ENCODE results near the gene NFIB. TPM values are rescaled to one million over a fixed set of nuclear protein-coding genes. Genes with fewer than 3 reads are reported as not detected.
A peak's percentile ranks its signal among the peaks of the same experiment; 100 is the strongest.

Gene NFIB
- total and polyA plus RNA-seq, 2 donors (not counting 3 experiments of a cell fraction or from before 2014, with no cell fraction given): 26.4 to 174 TPM

DNA sequence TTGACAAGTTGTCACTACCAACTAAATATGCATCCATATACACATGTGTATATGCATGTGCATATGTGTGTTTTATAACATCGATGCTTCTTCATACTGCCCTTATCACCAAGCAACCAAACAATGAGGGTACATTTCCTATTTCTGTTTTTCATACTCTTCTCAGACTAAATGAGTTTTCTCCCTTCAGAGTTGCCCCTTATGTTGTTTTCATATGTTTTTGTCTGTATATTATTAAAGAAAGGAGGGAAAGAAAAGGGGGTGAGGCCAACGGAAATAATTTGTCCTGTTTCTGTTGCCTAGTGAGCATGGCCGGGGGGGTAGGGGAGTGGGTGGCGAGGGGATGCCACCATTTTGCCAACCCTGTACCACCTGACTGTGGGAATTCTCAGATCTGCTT lies 28.8 kb upstream of the NFIB start:
- DNase-seq (ENCODE audit: low read depth, low spot score) (peak; percentile 33), FAIRE-seq (no peak)
- Histone ChIP-seq H2AFZ (ENCODE audit: low read depth, low read length) (no peak overlapping the region), H3K9me1 (replicated peaks; ENCODE audit: control insufficient read depth, extremely low read depth, insufficient read depth, low read length) (no peaks in the 10 kb centered on the region), H3K4me2 (ENCODE audit: insufficient read depth, low read length) (no peak overlapping the region), H3K9ac (replicated peaks; ENCODE audit: extremely low read depth, insufficient read depth, low read length) (no peak overlapping the region), H3K36me3 (ENCODE audit: control insufficient read depth in 2 of 2, extremely low read depth in 1 of 2, insufficient read depth in 2 of 2, low read length in 2 of 2) (no peaks in the 10 kb centered on the region), H3K27ac (ENCODE audit: insufficient read depth, low read depth, low read length) (no peak overlapping the region), H3K27me3 (ENCODE audit: control insufficient read depth in 2 of 2, insufficient read depth in 2 of 2, low read length in 2 of 2) (no peaks in the 10 kb centered on the region), H4K20me1 (replicated peaks; ENCODE audit: control insufficient read depth, extremely low read depth, insufficient read depth, low read length) (no peaks in the 10 kb centered on the region), H3K79me2 (ENCODE audit: control insufficient read depth, insufficient read depth, low read length) (no peaks in the 10 kb centered on the region), H3K4me1 (ENCODE audit: control insufficient read depth, extremely low read depth, insufficient read depth, low read length) (peaks cover 20% of the 10 kb centered on the region), H3K9me3 (replicated peaks; ENCODE audit: control insufficient read depth, insufficient read depth, low read length) (no peaks in the 10 kb centered on the region), H3K4me3 (replicated peaks in 1 of 3; ENCODE audit: insufficient read depth in 1 of 3, low read depth in 1 of 3, low read length in 3 of 3) (no peak overlapping the region)
- TF ChIP-seq EZH2 (IDR thresholded peaks at IDR 0.05; ENCODE audit: borderline replicate concordance, low read depth, low read length, severe bottlenecking) (no peak), GATA2 (IDR thresholded peaks at IDR 0.05; ENCODE audit: insufficient read depth, insufficient read length, low read depth, low read length) (no peak), POLR2A (IDR thresholded peaks at IDR 0.05; ENCODE audit: low read depth, low read length) (no peak), FOS (IDR thresholded peaks at IDR 0.05; ENCODE audit: borderline replicate concordance, insufficient read depth, low read length) (no peak), MYC (IDR thresholded peaks at IDR 0.05; ENCODE audit: low read depth, low read length) (no peak), JUN (IDR thresholded peaks at IDR 0.05; ENCODE audit: borderline replicate concordance, insufficient read depth, insufficient read length, low read depth) (no peak), POLR2AphosphoS5 (IDR thresholded peaks at IDR 0.05; ENCODE audit: insufficient read depth, low read depth, low read length) (no peak)
- TF ChIP-seq, protein P1, sequence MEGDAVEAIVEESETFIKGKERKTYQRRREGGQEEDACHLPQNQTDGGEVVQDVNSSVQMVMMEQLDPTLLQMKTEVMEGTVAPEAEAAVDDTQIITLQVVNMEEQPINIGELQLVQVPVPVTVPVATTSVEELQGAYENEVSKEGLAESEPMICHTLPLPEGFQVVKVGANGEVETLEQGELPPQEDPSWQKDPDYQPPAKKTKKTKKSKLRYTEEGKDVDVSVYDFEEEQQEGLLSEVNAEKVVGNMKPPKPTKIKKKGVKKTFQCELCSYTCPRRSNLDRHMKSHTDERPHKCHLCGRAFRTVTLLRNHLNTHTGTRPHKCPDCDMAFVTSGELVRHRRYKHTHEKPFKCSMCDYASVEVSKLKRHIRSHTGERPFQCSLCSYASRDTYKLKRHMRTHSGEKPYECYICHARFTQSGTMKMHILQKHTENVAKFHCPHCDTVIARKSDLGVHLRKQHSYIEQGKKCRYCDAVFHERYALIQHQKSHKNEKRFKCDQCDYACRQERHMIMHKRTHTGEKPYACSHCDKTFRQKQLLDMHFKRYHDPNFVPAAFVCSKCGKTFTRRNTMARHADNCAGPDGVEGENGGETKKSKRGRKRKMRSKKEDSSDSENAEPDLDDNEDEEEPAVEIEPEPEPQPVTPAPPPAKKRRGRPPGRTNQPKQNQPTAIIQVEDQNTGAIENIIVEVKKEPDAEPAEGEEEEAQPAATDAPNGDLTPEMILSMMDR (IDR thresholded peaks at IDR 0.05; ENCODE audit: extremely low read depth in 1 of 2, insufficient read depth in 1 of 2, low read depth in 1 of 2, low read length in 2 of 2): no peak
- TF ChIP-seq, protein P2, sequence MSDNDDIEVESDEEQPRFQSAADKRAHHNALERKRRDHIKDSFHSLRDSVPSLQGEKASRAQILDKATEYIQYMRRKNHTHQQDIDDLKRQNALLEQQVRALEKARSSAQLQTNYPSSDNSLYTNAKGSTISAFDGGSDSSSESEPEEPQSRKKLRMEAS (IDR thresholded peaks at IDR 0.05; ENCODE audit: insufficient read depth, insufficient read length): no peak
- CTCF ChIA-PET: no interaction called here
- POLR2A ChIA-PET: no interaction called here
- no TSS peak for BruUV-seq (replicated peaks)
- dilution Hi-C loops (cut with MboI; ENCODE audit: extremely low pct_ligation_motif_present, low sequenced_read_pairs) (no loop called here), intact Hi-C loops (cut with micrococcal nuclease) (no loop called here)

Data from endothelial cell of umbilical vein (primary cell).